ENCODE measurements around the gene UTP15.

UTP15 gene

DNA sequence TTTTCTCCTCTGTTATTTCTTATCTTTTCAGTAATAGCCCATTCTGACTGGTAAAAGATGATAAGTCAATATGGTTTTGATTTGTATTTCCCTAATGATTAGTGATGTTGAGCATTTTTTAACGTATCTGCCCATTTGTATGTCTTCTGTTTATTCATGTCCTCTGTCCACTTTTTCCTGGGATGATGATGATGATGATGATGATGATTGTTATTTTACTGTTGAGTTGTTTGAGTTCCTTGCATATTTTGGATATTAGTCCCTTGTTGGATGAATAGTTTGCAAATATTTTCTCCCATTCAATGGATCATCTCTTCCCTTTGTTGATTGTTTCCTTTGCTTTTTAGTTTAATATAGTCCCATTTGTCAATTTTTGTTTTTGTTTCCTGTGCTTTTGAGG is 27.0 kb downstream of the UTP15 start:
- TF ChIP-seq, protein P1, sequence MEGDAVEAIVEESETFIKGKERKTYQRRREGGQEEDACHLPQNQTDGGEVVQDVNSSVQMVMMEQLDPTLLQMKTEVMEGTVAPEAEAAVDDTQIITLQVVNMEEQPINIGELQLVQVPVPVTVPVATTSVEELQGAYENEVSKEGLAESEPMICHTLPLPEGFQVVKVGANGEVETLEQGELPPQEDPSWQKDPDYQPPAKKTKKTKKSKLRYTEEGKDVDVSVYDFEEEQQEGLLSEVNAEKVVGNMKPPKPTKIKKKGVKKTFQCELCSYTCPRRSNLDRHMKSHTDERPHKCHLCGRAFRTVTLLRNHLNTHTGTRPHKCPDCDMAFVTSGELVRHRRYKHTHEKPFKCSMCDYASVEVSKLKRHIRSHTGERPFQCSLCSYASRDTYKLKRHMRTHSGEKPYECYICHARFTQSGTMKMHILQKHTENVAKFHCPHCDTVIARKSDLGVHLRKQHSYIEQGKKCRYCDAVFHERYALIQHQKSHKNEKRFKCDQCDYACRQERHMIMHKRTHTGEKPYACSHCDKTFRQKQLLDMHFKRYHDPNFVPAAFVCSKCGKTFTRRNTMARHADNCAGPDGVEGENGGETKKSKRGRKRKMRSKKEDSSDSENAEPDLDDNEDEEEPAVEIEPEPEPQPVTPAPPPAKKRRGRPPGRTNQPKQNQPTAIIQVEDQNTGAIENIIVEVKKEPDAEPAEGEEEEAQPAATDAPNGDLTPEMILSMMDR (IDR thresholded peaks at IDR 0.05; ENCODE audit: low read depth, low read length): no peak
- no peak for DNase-seq (ENCODE audit: extremely low read depth, low read depth)

DNA sequence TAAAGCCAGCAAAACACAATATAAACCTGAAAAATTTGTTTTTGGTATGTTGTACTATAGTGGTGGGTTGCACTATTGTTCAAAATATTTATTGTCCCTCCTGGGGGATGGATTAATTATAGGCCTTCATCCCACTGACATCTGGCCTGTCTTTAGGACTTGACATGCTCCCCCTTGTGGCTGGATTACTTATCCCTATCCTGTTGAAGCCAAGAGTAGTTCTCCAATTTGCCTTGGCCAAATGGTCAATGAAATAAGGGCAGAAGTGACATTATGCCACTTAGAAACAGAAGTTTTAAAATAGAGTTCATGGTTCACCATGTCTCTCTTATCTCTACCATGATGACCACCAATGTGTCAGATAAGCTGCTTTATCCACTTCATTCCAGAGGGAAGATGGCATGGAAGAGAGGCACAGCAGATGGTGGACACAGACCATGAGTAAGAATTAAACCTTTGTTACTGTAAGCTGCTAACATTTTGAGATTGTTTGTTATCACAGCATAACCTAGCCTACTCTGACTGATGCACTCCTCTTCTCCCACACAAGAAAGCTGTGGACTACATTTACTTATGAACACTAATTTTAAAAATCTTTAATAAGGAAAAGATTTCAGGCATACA is 31.3 kb downstream of the UTP15 start:
- TF ChIP-seq, protein P1 (IDR thresholded peaks at IDR 0.05; ENCODE audit: low read depth, low read length): peak; percentile 31
- no peak for DNase-seq (ENCODE audit: extremely low read depth, low read depth)

DNA sequence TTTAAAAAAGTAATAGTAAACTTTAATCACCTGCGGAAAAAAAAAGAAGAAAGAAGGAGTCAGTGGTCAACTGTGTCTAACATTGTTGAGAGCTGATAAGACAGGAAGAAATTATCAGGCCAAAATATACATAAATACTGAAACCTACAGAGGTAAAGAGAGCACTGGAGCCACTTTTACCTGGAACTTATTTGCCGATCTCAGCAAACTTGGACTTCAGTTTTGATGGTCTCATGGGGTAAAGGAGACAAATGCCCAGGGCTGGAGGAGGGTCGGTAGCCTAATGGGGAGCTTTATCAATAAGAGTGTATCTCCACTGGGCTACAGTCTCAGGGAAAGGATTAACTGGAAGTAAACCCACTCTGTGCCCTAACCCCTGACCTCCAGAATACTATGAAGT is 33.8 kb downstream of the UTP15 start:
- no peak for DNase-seq (ENCODE audit: extremely low read depth, low read depth)
- TF ChIP-seq, protein P1 (IDR thresholded peaks at IDR 0.05; ENCODE audit: low read depth, low read length): no peak

DNA sequence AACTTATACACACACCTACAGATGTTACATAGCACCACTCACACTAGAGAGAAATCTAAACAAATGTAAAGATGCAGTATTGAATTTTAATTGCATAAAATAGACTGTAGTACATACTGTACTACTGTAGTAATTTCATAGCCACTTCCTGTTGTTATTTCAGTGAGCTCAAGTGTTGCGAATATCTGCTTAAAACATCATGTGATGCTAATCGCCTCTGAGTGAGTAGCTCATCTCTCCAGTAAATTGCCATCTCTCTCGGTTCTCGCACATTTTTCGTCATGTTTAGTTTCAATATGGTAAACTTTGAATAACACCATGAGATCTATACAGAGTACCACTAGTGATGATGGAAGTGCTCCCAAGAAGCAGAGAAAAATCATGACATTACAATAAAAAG is 38.5 kb downstream of the UTP15 start:
- no peak for DNase-seq (ENCODE audit: extremely low read depth, low read depth)
- TF ChIP-seq, protein P1 (IDR thresholded peaks at IDR 0.05; ENCODE audit: low read depth, low read length): no peak

DNA sequence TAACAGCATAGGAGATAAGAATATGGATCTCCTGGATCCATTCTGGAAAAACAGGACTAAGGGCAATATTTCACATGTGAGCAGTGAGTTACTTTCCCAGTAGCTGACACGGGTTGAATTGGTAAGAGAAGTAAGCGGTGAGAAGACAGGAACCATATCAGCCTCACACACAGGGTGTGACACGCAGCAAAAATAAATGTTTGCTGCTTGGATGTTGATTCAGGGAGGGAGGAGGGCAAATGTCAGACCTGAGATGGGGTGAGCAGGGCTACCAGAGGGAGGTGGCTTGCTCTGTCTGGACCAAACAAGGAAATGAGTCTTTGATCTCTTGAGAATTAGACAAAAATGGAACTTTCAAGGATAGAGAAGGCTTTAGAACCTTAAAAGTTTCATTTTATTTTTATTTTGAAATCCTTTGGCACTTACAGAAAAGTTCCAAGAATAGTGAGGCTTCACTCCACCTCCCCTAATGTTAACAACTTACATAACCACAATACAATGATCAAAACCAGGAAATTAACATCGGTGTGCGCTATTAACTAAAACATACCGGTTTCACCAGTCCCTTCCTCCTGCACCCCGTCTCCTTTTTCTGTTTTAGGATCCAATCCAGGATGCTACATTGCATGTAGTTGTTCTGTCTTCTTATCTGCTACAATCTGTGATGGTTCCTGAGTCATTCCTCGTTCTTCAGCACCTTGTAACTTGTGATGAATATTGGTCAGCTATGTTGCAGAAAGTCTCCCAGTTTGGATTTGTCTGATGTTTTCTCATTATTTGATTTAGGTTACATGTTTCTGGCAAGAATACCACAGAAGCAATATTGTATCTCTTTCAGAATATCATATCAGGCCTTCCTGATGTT is 39.9 kb downstream of the UTP15 start:
- no peak for DNase-seq (ENCODE audit: extremely low read depth, low read depth)
- TF ChIP-seq, protein P1 (IDR thresholded peaks at IDR 0.05; ENCODE audit: low read depth, low read length): no peak

DNA sequence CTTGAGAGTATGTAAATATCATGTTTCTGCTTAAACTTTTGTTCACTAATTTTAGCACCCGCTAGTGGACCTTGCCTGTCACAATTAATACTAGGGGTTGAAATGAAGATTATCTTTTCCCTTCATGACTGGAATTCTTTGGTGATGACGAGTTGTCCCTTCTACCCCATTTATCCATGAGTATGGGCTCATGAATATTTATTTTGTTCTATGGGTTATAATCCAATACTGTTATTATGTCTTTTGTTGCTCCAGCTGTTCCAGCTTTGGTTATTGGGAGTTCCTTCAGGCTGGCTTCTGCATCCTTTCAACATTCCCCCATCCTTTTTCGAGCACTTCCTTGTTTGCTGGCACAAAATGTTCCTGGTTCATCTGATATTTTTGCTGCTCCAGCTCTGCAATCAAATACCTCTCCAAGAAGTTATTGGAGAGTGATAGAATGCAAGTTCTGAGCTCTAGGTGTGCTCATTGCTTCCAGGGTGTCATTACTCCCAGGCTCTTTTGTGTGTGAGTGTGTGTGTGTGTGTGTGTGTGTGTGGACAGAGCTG is 40.7 kb downstream of the UTP15 start:
- no peak for DNase-seq (ENCODE audit: extremely low read depth, low read depth)
- TF ChIP-seq, protein P1 (IDR thresholded peaks at IDR 0.05; ENCODE audit: low read depth, low read length): no peak

DNA sequence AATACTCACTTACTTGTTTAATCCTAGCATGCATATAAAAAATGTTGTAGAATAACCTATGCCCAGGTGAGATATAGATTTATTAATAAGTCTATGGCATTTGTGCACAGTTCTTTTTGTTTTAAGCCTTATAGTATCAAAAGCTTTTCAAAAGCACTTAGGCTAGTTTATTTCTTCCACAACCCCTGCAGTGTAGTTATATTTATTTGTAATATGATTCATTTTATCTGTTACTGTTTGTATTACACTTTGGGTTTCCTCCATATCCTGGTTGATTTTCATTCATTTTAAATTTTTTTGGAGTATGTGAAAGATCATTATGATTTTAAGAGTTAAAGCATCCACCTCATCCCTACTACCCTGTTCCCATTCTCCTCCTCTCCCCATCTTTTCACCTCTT is 41.7 kb downstream of the UTP15 start:
- no peak for DNase-seq (ENCODE audit: extremely low read depth, low read depth)
- TF ChIP-seq, protein P1 (IDR thresholded peaks at IDR 0.05; ENCODE audit: low read depth, low read length): no peak
